Neuron (in vitro differentiated cells): Measurements from ENCODE around the gene ZSCAN10.
"Not testable (repeated sequence)": the region's sequence is repeated elsewhere in the genome, so short reads cannot be mapped to it uniquely, and the experiment has no call there.

ENCODE experiments used
- H2AFZ ChIP-seq: one replicate; pipeline ENCODE4 v1.6.1; 2013; ENCODE audit warnings: low read depth, mild to moderate bottlenecking, inconsistent platforms, low read length, moderate library complexity
- H3K27me3 ChIP-seq: one replicate; pipeline ENCODE4 v1.6.1; 2013; ENCODE audit warnings: low read length; ENCODE audit not compliant: insufficient read depth
- H3K36me3 ChIP-seq: one replicate; pipeline ENCODE4 v1.6.1; 2013; ENCODE audit warnings: low read length; ENCODE audit not compliant: insufficient read depth
- H3K4me1 ChIP-seq: one replicate; pipeline ENCODE4 v1.6.1; 2013; ENCODE audit warnings: low read length; ENCODE audit not compliant: insufficient read depth
- H3K4me3 ChIP-seq: 2 replicates; pipeline ENCODE4 v1.5.1; 2013; ENCODE audit warnings: mild to moderate bottlenecking, low read length, moderate library complexity
- H3K9me3 ChIP-seq: one replicate; pipeline ENCODE4 v1.6.1; 2013; ENCODE audit warnings: low read length

ZSCAN10 gene

GRCh38 chr16:3092501-3092941 lies 6.6 kb downstream of the ZSCAN10 start:
- Histone ChIP-seq H3K9me3 (no peaks in the 10 kb centered on the region), H3K4me3 (no peak overlapping the region), H3K27me3 (peaks cover 3% of the 10 kb centered on the region), H2AFZ (no peak overlapping the region), H3K4me1 (peaks cover 7% of the 10 kb centered on the region), H3K36me3 (no peaks in the 10 kb centered on the region)

GRCh38 chr16:3091551-3091950 lies 7.5 kb downstream of the ZSCAN10 start:
- H2AFZ ChIP-seq: no peak overlapping the region
- H3K27me3 ChIP-seq: no peaks in the 10 kb centered on the region
- H3K4me1 ChIP-seq: peaks cover 14% of the 10 kb centered on the region
- no peaks in the 10 kb centered on the region for H3K9me3 ChIP-seq
- H3K36me3 ChIP-seq: no peaks in the 10 kb centered on the region
- no peak overlapping the region for H3K4me3 ChIP-seq

GRCh38 chr16:3089717-3090592 lies 9.1 kb downstream of the ZSCAN10 start:
- peaks cover 16% of the 10 kb centered on the region for H3K4me1 ChIP-seq
- H3K4me3 ChIP-seq: no peak overlapping the region
- H3K36me3 ChIP-seq: no peaks in the 10 kb centered on the region
- no peaks in the 10 kb centered on the region for H3K27me3 ChIP-seq
- H2AFZ ChIP-seq: no peak overlapping the region
- H3K9me3 ChIP-seq: no peaks in the 10 kb centered on the region

GRCh38 chr16:3088925-3089716 lies 10.0 kb downstream of the ZSCAN10 start:
- no peaks in the 10 kb centered on the region for H3K36me3 ChIP-seq

GRCh38 chr16:3088450-3088849 lies 10.6 kb downstream of the ZSCAN10 start:
- no peak overlapping the region for H2AFZ ChIP-seq
- H3K4me3 ChIP-seq: no peak overlapping the region
- H3K36me3 ChIP-seq: no peaks in the 10 kb centered on the region
- no peaks in the 10 kb centered on the region for H3K27me3 ChIP-seq
- no peaks in the 10 kb centered on the region for H3K9me3 ChIP-seq
- peaks cover 19% of the 10 kb centered on the region for H3K4me1 ChIP-seq

More at GRCh38 chr16:3088925-3089716, 10.0 kb downstream of the ZSCAN10 start:
- H3K4me3 ChIP-seq: no peak overlapping the region
- H3K4me1 ChIP-seq: peaks cover 16% of the 10 kb centered on the region
- no peaks in the 10 kb centered on the region for H3K9me3 ChIP-seq
- H2AFZ ChIP-seq: no peak overlapping the region
- H3K27me3 ChIP-seq: no peaks in the 10 kb centered on the region

GRCh38 chr16:3087243-3088235 lies 11.6 kb downstream of the ZSCAN10 start:
- Histone ChIP-seq H2AFZ (no peak overlapping the region), H3K4me1 (peaks cover 19% of the 10 kb centered on the region), H3K9me3 (no peaks in the 10 kb centered on the region), H3K27me3 (no peaks in the 10 kb centered on the region), H3K4me3 (no peak overlapping the region), H3K36me3 (no peaks in the 10 kb centered on the region)

- no peaks in the 10 kb centered on the region for H3K9me3 ChIP-seq
- no peaks in the 10 kb centered on the region for H3K36me3 ChIP-seq
- H3K4me3 ChIP-seq: no peak overlapping the region
- H2AFZ ChIP-seq: no peak overlapping the region
- H3K4me1 ChIP-seq: peaks cover 19% of the 10 kb centered on the region
- no peaks in the 10 kb centered on the region for H3K27me3 ChIP-seq
Measured at GRCh38 chr16:3086596-3087242, 12.4 kb downstream of the ZSCAN10 start.

GRCh38 chr16:3085868-3086595 lies 13.1 kb downstream of the ZSCAN10 start:
- H3K4me3 ChIP-seq: no peak overlapping the region
- H2AFZ ChIP-seq: no peak overlapping the region
- H3K27me3 ChIP-seq: peaks cover 2% of the 10 kb centered on the region
- H3K9me3 ChIP-seq: no peaks in the 10 kb centered on the region
- peaks cover 19% of the 10 kb centered on the region for H3K4me1 ChIP-seq
- H3K36me3 ChIP-seq: no peaks in the 10 kb centered on the region

- Histone ChIP-seq H3K36me3 (no peaks in the 10 kb centered on the region), H2AFZ (no peak overlapping the region), H3K4me1 (peaks cover 19% of the 10 kb centered on the region), H3K9me3 (no peaks in the 10 kb centered on the region), H3K27me3 (peaks cover 2% of the 10 kb centered on the region), H3K4me3 (no peak overlapping the region)
Measured at GRCh38 chr16:3084969-3085670, 14.0 kb downstream of the ZSCAN10 start.

GRCh38 chr16:3084491-3084890 lies 14.6 kb downstream of the ZSCAN10 start:
- Histone ChIP-seq H3K9me3 (no peaks in the 10 kb centered on the region), H3K4me3 (no peak overlapping the region), H3K36me3 (no peaks in the 10 kb centered on the region), H3K27me3 (peaks cover 2% of the 10 kb centered on the region), H2AFZ (no peak overlapping the region), H3K4me1 (peaks cover 19% of the 10 kb centered on the region)

GRCh38 chr16:3083408-3083807 lies 15.7 kb downstream of the ZSCAN10 start:
- H3K27me3 ChIP-seq, H3K9me3 ChIP-seq, H3K4me3 ChIP-seq, H3K36me3 ChIP-seq, H2AFZ ChIP-seq: not testable (repeated sequence)
- peaks cover 19% of the 10 kb centered on the region for H3K4me1 ChIP-seq
